VCaP (cell line): ENCODE data around the gene HOXA7.
A peak's percentile ranks its signal among the peaks of the same experiment; 100 is the strongest.

Source experiments
- H3K27ac ChIP-seq: fragments of 450-650 bp; 2 replicates; pipeline ENCODE4 v1.5.1; 2017
- TF ChIP-seq, protein P1 (sequence below): fragments of 450-650 bp; conservative IDR thresholded peaks from 2 replicates; pipeline ENCODE4 v1.5.1; 2017; ENCODE audit warnings: mild to moderate bottlenecking, moderate library complexity

The HOXA7 gene

DNA sequence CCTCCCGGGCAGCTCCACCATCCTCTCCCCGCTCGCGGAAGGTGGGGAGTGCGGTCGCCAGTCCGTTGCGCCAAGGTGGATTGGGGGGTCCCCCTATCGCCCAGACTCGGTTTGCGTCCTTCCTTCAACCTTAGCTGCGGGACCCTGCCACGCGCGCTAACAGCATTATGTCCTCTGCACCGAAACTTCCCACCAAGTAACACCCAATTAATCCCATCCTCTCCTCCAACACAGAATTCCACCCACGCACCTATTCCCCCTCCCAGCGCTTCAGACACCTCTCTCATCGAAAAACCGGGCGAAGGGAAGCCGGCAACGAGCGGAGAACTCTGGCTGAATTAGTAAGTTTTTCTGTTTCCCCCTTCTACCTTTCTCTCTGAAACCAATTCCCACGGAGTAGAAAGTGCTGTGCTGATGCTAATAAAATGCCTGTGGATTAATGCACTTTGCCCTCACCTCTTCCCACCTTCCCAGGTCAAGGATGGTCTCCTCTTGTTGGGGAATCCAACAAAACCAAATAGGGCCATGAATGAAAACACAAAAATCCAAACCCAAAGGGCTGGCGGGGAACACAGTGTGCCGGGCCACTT, 5.0 kb downstream of the HOXA7 start:
- H3K27ac ChIP-seq: peak overlapping the region; percentile 94
- TF ChIP-seq, protein P1, sequence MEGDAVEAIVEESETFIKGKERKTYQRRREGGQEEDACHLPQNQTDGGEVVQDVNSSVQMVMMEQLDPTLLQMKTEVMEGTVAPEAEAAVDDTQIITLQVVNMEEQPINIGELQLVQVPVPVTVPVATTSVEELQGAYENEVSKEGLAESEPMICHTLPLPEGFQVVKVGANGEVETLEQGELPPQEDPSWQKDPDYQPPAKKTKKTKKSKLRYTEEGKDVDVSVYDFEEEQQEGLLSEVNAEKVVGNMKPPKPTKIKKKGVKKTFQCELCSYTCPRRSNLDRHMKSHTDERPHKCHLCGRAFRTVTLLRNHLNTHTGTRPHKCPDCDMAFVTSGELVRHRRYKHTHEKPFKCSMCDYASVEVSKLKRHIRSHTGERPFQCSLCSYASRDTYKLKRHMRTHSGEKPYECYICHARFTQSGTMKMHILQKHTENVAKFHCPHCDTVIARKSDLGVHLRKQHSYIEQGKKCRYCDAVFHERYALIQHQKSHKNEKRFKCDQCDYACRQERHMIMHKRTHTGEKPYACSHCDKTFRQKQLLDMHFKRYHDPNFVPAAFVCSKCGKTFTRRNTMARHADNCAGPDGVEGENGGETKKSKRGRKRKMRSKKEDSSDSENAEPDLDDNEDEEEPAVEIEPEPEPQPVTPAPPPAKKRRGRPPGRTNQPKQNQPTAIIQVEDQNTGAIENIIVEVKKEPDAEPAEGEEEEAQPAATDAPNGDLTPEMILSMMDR: no peak

DNA sequence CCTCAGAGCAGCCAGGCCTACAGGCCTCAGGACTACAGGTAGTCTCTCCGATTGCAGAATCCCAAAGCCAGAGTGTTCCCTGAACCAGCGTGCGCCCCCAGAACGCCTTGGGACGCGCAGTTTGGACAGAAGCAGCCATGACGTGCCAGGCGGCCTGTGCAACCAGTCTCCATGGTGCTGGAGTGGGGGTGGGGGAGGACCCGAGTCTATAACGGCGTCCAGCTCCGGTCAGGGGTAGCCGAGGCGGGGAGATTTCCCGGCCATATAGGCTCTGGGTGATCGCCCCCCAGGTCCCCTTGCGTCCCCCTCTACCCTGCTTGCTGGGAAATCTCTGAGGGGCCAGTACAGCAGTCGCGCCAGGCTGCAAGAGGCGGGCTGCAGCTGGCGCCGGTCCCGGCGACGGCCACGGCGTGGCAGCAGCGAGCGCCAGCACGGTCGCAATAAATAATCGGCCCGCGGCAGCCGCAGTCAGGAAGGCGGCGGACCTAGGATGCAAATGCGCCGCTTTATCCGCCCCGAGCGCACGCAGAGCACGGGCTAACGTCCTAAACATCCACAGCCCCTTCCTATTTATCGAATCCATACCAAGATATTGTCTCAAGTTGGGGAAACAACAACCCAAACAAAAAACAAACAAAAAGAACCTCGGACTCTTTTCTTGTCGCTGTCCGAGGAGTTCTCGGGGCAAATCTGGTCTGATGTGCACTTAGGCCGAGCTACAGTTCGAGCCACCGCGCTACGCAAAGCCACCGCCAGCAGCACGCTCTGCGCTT, 5.7 kb downstream of the HOXA7 start:
- TF ChIP-seq, protein P1: peak; percentile 95
- H3K27ac ChIP-seq: peak overlapping the region; percentile 94

DNA sequence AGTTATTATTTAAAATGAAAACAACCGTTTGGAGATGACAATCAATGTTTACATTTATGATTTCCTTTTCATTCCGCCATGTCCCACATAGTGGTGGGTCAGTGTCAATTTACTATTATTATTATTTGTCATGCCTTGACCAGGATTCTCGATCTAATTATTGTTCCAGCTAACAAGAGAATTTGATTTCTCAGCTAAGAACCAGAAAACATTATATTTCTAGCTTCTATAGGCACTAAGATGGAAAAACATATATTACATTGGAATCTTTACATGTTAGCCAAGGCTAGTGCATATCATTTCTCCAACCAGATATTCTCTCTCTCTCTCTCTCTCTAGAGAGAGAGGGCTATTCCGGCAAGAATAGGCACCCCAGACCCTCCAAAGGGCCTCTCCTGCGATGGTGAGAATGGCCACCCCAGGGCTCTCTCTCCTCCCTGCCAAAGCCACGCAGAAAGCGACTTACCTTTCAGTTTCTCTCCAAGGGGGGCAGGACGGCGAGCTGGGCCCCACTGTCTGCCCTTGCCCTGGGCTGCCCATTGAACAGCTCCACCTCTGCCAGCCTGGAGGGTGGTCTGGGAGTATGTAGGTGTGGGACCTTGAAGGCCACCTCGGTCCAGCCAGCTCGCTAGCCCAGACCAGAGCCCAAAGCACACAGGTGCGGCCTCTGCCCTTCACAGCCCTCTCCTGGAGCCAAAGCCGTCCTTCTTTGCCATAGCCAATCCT, 6.5 kb downstream of the HOXA7 start:
- peak overlapping the region; percentile 94 for H3K27ac ChIP-seq
- TF ChIP-seq, protein P1: no peak

DNA sequence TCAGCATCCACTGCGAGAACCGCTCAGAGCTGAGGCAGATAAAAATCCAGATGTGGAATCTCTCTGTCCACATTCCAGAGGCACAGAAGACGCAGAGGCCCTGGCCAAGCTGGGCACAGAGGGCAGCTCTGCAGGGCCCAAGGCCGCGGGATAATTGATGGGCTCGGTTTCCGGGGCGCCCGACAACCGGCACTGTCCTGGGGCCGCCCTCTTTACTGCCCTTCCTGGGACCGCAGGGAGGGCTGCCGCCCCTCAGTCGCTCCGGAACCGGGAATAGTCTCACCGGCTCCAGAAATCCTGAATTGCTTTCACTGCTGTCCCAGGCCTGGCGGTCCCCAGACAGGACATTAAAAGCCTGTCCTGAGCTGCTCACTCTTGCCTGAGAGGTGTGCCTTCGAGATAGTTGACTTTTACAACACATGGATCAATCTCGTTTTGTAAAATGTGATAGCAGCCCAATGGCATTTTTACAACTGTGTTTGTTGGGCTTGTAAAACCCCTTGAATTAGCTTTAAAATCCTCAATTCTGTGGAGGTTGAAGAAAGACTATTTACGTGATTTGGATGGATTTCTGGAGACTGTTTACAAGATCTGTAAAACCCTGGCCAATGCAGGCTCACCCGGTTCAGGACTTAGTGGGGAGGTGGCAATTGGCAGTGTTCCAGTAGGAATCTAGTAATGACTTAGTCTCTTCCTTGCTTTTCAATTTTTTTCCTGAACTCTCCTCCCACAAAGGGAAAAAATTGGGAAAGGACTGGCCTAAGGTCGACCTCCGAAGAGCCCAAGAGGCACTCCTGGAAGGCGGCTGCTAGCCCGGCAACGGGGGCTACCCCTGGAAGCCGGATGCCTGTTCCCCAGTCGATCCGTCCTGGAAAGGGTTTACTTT, 7.5 kb downstream of the HOXA7 start:
- H3K27ac ChIP-seq: peak overlapping the region; percentile 94

DNA sequence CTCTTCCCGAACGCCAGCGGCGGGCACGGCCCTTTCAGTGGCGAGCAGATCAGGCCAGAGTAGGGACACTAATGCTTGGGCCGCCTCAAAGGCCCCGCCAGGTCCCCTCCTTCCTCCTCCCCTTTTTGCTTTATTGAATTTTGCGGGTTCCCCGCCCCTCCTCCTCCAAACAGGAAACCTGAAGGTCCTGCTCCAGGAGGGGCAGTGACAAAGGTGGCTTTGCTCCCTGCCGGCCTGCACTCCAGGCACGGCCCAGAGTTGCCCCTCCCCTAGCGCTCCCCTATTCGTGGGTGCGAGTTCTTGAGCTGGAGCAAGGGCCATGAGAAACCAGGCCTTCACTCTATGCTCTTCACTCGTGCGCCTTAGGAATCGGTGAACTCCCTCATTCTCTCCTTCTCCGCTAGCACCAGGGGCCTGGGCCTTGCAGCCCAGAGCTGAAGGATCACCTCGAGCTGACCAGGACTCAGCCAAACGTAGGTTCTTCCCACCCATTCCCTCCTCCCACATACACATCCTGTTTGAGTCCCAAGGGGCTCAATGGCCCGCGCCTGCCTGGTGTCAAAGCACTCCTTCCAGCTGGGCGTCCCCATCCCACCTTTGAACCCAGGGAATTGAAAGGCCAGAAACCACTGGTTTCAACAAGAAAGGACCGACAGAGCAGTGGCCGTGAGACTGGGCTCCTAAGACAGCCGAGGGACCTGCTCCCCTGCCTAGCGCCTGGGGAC, 8.3 kb downstream of the HOXA7 start:
- peak overlapping the region; percentile 94 for H3K27ac ChIP-seq
- TF ChIP-seq, protein P1: no peak

More for the DNA sequence above, 7.5 kb downstream of the HOXA7 start:
- TF ChIP-seq, protein P1: no peak

DNA sequence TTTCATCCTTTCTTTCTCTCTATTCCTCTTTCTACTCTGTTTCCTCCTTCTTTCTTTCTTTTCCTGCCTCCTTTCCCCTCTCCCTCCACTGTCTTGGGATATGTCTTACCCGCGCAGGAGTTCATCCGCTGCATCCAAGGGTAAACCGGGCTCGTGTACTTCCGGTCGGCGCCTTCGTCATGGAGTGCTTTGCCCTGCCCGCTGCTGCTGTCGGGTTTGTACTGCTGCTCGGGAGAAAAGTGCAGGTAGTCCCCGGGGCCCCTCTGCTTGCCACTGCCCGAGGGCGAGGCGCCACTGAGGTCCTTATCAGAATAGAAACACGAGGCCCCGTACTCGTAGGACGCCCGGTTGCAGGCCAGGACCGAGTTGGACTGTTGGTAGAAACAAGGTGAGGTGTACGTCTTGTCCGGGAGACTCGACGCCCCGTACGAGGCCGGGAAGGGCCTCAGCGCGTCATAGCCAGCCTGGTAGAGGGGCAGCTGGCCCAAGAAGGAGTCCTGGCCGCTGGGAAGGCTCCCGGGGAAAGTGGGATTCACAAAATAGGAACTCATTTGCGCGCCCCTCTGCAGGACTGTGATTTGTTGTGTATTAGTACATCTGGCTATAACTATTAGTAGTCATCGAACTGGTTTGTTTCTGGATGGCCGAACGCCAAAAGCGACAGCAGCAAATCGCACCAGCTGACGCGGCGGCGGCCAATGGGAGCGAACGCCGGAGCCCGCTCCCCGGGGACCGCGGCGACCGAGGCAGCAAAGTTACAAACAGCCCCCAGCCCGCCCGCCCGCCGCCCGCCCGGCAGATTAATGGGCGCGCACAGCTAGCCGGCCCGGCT, 9.1 kb downstream of the HOXA7 start, which contains the start of gene HOXA6:
Gene HOXA6 (minus strand): TSS at position 576 of the 832 bp plus-strand sequence. CDS start 25 bp downstream, at position 551.
- peak within 1 kb of the TSS; percentile 94 for H3K27ac ChIP-seq
- TF ChIP-seq, protein P1: no peak
